Neural cell (in vitro differentiated cells): ENCODE measurements around the gene UNC5C. TPM values are rescaled to one million over a fixed set of nuclear protein-coding genes. Genes with fewer than 3 reads are reported as not detected.

ENCODE experiments used
- H2AFZ ChIP-seq: fragments of 200-600, 300-800 bp; sonication (generic), shearing (Covaris generic); 2 replicates; pipeline ENCODE4 v1.6.0; 2014; ENCODE audit warnings: low read depth, mild to moderate bottlenecking, antibody characterized with exemption, low read length, moderate library complexity
- H3F3A ChIP-seq: fragments of 200-600 bp; shearing (Covaris generic); 2 replicates; pipeline ENCODE4 v1.6.1; 2016; ENCODE audit warnings: mild to moderate bottlenecking, moderate library complexity, mixed read lengths, antibody characterized with exemption, low read length; ENCODE audit not compliant: insufficient read depth, poor library complexity, severe bottlenecking
- H3K27ac ChIP-seq: fragments of 200-600, 300-800 bp; sonication (generic), shearing (Covaris generic); 2 replicates; pipeline ENCODE4 v1.5.1; 2014; ENCODE audit warnings: mild to moderate bottlenecking, low read length, moderate library complexity
- H3K27me3 ChIP-seq: fragments of 300-800, 200-600 bp; sonication (generic), shearing (Covaris generic); 2 replicates; pipeline ENCODE4 v1.6.0; 2014; ENCODE audit warnings: mild to moderate bottlenecking, low read depth, low read length, moderate library complexity; ENCODE audit not compliant: insufficient read depth
- H3K36me3 ChIP-seq: fragments of 300-800, 200-600 bp; sonication (generic), shearing (Covaris generic); 2 replicates; pipeline ENCODE4 v1.5.1; 2014; ENCODE audit warnings: mild to moderate bottlenecking, antibody characterized with exemption, low read length, moderate library complexity; ENCODE audit not compliant: insufficient read depth
- H3K4me2 ChIP-seq: fragments of 300-800, 200-600 bp; sonication (generic), shearing (Covaris generic); 2 replicates; pipeline ENCODE4 v1.6.0; 2014; ENCODE audit warnings: mild to moderate bottlenecking, low read length
- H3K4me3 ChIP-seq: fragments of 300-800, 200-600 bp; sonication (generic), shearing (Covaris generic); 2 replicates; pipeline ENCODE4 v1.5.1; 2014; ENCODE audit warnings: mild to moderate bottlenecking, low read length, moderate library complexity
- H3K79me2 ChIP-seq: fragments of 200-600 bp; shearing (Covaris generic); replicated peaks from 2 replicates; pipeline ENCODE4 v1.6.0; 2014; ENCODE audit warnings: mild to moderate bottlenecking, low read length, moderate library complexity; ENCODE audit not compliant: insufficient read depth
- H3K9ac ChIP-seq: fragments of 300-800, 200-600 bp; sonication (generic), shearing (Covaris generic); 2 replicates; pipeline ENCODE4 v1.6.1; 2016; ENCODE audit warnings: mild to moderate bottlenecking, low read length, mixed read lengths
- H3K9me2 ChIP-seq: fragments of 200-600 bp; shearing (Covaris generic); 2 replicates; pipeline ENCODE4 v1.6.1; 2016; ENCODE audit warnings: mild to moderate bottlenecking, low read length, mixed read lengths; ENCODE audit not compliant: insufficient read depth
- H3K9me3 ChIP-seq: fragments of 200-600, 300-800 bp; sonication (generic), shearing (Covaris generic); 2 replicates; pipeline ENCODE4 v1.6.1; 2016; ENCODE audit warnings: mild to moderate bottlenecking, mixed run types, low read length, moderate library complexity, mixed read lengths
- H4K20me1 ChIP-seq: fragments of 200-600 bp; shearing (Covaris generic); 2 replicates; pipeline ENCODE4 v1.6.1; 2016; ENCODE audit warnings: mild to moderate bottlenecking, mixed run types; ENCODE audit not compliant: insufficient read depth
- CTCF ChIP-seq: fragments of 450-650 bp; IDR thresholded peaks from 2 replicates; pipeline ENCODE4 v1.5.1; 2014; ENCODE audit warnings: antibody characterized with exemption, mild to moderate bottlenecking, moderate library complexity; ENCODE audit not compliant: poor library complexity, severe bottlenecking
- EP300 ChIP-seq: fragments of 450-650 bp; conservative IDR thresholded peaks from 2 replicates; pipeline ENCODE4 v1.6.1; 2014; ENCODE audit warnings: antibody characterized with exemption, mild to moderate bottlenecking, moderate library complexity; ENCODE audit not compliant: poor library complexity, severe bottlenecking
- EZH2 ChIP-seq: fragments of 200-600, 300-800 bp; shearing (Covaris generic), sonication (generic); IDR thresholded peaks from 2 replicates; pipeline ENCODE4 v1.6.1; 2014; ENCODE audit warnings: antibody characterized with exemption, low read length, borderline replicate concordance, mild to moderate bottlenecking; ENCODE audit not compliant: insufficient read depth, poor library complexity, severe bottlenecking
- MXI1 ChIP-seq: fragments of 450-650 bp; conservative IDR thresholded peaks from 2 replicates; pipeline ENCODE4 v1.6.1; 2014; ENCODE audit warnings: antibody characterized with exemption, mild to moderate bottlenecking; ENCODE audit not compliant: poor library complexity, severe bottlenecking
- POLR2AphosphoS5 ChIP-seq: IDR thresholded peaks from 2 replicates; pipeline ENCODE4 v1.6.1; 2012
- RAD21 ChIP-seq: fragments of 450-650 bp; conservative IDR thresholded peaks from 2 replicates; pipeline ENCODE4 v1.6.1; 2014; ENCODE audit warnings: antibody characterized with exemption, mild to moderate bottlenecking, moderate library complexity
- REST ChIP-seq: IDR thresholded peaks from 2 replicates; pipeline ENCODE4 v1.6.1; 2012; ENCODE audit warnings: borderline replicate concordance
- SMC3 ChIP-seq: fragments of 450-650 bp; conservative IDR thresholded peaks from 2 replicates; pipeline ENCODE4 v1.6.1; 2014; ENCODE audit warnings: antibody characterized with exemption, mild to moderate bottlenecking, moderate library complexity; ENCODE audit not compliant: poor library complexity
- TAF1 ChIP-seq: IDR thresholded peaks from 2 replicates; pipeline ENCODE4 v1.6.1; 2012; ENCODE audit warnings: low read depth
- polyA plus RNA-seq: library from polyadenylated mRNA; depleted of rRNA; stranded (reverse); fragments of >200 nt; gene quantifications from 2 replicates; pipeline ENCODE4 v1.2.3, GENCODE V29; 2014

The UNC5C gene
- polyA plus RNA-seq, 1 donor from 2014 or later, result 0.56 TPM

GRCh38 chr4:95526075-95526474 is 22.7 kb downstream of the UNC5C start:
- no peaks in the 10 kb centered on the region for H3K9me3 ChIP-seq
- no peaks in the 10 kb centered on the region for H3K36me3 ChIP-seq
- H3K4me3 ChIP-seq, result no peak overlapping the region
- H3K4me2 ChIP-seq, result no peak overlapping the region
- H3K27ac ChIP-seq, result no peak overlapping the region
- no peak overlapping the region for H2AFZ ChIP-seq
- TF ChIP-seq REST, result no peak
- TF ChIP-seq TAF1, result no peak
- no peak for TF ChIP-seq RAD21
- TF ChIP-seq EP300, result no peak
- TF ChIP-seq SMC3, result no peak
- TF ChIP-seq CTCF, result no peak
- TF ChIP-seq MXI1, result no peak
- TF ChIP-seq POLR2AphosphoS5, result no peak
- TF ChIP-seq EZH2, result no peak
- no peaks in the 10 kb centered on the region for H3F3A ChIP-seq
- H4K20me1 ChIP-seq, result no peaks in the 10 kb centered on the region
- no peaks in the 10 kb centered on the region for H3K79me2 ChIP-seq
- peaks cover 10% of the 10 kb centered on the region for H3K27me3 ChIP-seq
- no peaks in the 10 kb centered on the region for H3K9me2 ChIP-seq
- no peak overlapping the region for H3K9ac ChIP-seq

- no peak for TF ChIP-seq TAF1
- TF ChIP-seq MXI1, result no peak
- no peak for TF ChIP-seq CTCF
- TF ChIP-seq SMC3, result no peak
- no peak for TF ChIP-seq REST
- TF ChIP-seq RAD21, result no peak
- TF ChIP-seq EZH2, result no peak
- TF ChIP-seq POLR2AphosphoS5, result no peak
- Histone ChIP-seq H3K27me3 (peaks cover 10% of the 10 kb centered on the region), H3K9me2 (no peaks in the 10 kb centered on the region), H3K4me2 (no peak overlapping the region), H2AFZ (no peak overlapping the region), H3K36me3 (no peaks in the 10 kb centered on the region), H3K4me3 (no peak overlapping the region), H3K79me2 (no peaks in the 10 kb centered on the region), H3K9me3 (no peaks in the 10 kb centered on the region), H3K9ac (no peak overlapping the region), H3K27ac (no peak overlapping the region), H4K20me1 (no peaks in the 10 kb centered on the region), H3F3A (no peaks in the 10 kb centered on the region)
Measured at GRCh38 chr4:95524729-95525128, 24.0 kb downstream of the UNC5C start.
